Hepatocyte (in vitro differentiated cells): ENCODE results near the gene NR5A1.

ENCODE experiments used
- CTCF ChIP-seq: fragments of 200-600 bp; sonication (generic); IDR thresholded peaks from 2 replicates; pipeline ENCODE4 v1.5.1; 2016; ENCODE audit warnings: antibody characterized with exemption, mild to moderate bottlenecking; ENCODE audit not compliant: poor library complexity
- EZH2 ChIP-seq: fragments of 200-600 bp; sonication (generic); IDR thresholded peaks from 2 replicates; pipeline ENCODE4 v1.6.1; 2016; ENCODE audit warnings: antibody characterized with exemption, mild to moderate bottlenecking, borderline replicate concordance
- EZH2phosphoT487 ChIP-seq: fragments of 200-600 bp; sonication (generic); IDR thresholded peaks from one replicate; pipeline ENCODE4 v1.6.1; 2018; ENCODE audit warnings: antibody characterized with exemption, mild to moderate bottlenecking, low read depth, moderate library complexity; ENCODE audit not compliant: unreplicated experiment, severe bottlenecking

DNA sequence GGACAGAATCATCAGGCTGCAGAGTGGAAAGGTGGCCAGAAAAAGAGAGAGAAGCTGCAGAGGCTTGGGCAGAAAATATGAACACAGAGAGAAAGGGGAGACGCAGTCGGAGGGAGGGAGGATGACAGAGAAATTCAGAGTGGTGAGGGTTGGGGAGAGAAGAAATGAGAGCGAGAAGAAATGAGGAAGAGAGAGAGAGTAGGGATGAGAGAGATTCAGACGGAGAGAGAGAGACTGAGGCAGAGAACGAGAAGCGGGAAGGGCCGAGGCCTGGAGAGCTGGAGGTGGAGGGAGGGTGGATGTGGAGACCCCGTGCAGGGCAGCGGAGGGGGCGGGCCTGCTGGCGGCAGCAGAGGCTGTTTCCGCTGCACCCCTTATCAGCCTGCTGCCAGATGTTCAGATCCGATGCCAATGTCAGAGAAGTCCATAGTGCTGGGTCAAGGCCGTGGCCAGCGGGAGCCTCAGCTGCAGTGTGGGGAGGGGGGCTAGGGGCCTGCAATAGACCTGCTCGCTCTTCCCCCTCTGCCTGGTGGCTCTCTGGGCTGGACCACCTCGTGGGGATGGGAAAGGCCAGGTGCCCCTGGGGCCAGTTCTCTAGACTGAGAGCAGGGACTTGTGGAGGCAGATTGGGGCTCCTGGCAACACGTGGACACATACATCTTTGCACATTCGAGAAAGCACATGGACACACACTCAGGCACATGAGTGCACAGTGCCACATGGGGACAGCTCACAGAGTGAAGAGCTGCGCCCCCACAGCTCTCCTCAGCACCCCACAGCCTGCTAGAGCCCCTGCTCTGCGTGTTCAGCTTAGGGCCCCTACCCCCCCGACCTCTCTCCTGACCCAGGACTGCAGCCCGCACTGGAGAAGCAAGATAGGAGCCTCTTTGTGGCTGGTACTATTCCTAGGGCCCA lies 4.9 kb upstream of the NR5A1 start:
- TF ChIP-seq CTCF (no peak), EZH2 (no peak), EZH2phosphoT487 (no peak)
